Glutamatergic neuron (in vitro differentiated cells): ENCODE results near the gene ANO2. TPM values are rescaled to one million over a fixed set of nuclear protein-coding genes. Genes with fewer than 3 reads are reported as not detected.

Source experiments
- DNase-seq: peaks from one replicate; pipeline ENCODE4 v3.0.0; 2022
- H3K27ac Mint-ChIP-seq: one replicate; pipeline ENCODE4 v1.8.0; 2020; ENCODE audit warnings: mild to moderate bottlenecking, mixed read lengths, inconsistent platforms; ENCODE audit not compliant: unreplicated experiment
- H3K27me3 Mint-ChIP-seq: one replicate; pipeline ENCODE4 v1.8.0; 2020; ENCODE audit warnings: mild to moderate bottlenecking, moderate library complexity, mixed read lengths, inconsistent platforms; ENCODE audit not compliant: unreplicated experiment
- H3K36me3 Mint-ChIP-seq: one replicate; pipeline ENCODE4 v1.8.0; 2020; ENCODE audit warnings: mild to moderate bottlenecking, mixed read lengths, inconsistent platforms; ENCODE audit not compliant: unreplicated experiment
- H3K4me1 Mint-ChIP-seq: one replicate; pipeline ENCODE4 v1.8.0; 2020; ENCODE audit warnings: mild to moderate bottlenecking, low read depth, mixed read lengths, inconsistent platforms; ENCODE audit not compliant: unreplicated experiment
- H3K4me3 Mint-ChIP-seq: one replicate; pipeline ENCODE4 v1.8.0; 2020; ENCODE audit warnings: mild to moderate bottlenecking, mixed read lengths, inconsistent platforms; ENCODE audit not compliant: unreplicated experiment
- H3K9me3 Mint-ChIP-seq: one replicate; pipeline ENCODE4 v1.8.0; 2020; ENCODE audit warnings: mild to moderate bottlenecking, moderate library complexity, mixed read lengths, inconsistent platforms; ENCODE audit not compliant: unreplicated experiment
- total RNA-seq: library from RNA; stranded (reverse); fragmentation: NEBNext Ultra II Directional; extraction: Animal tissue kit (Norgen Biotek cat#: 25700); gene quantifications from one replicate; pipeline ENCODE4 v1.2.1, GENCODE V29; 2021; ENCODE audit not compliant: unreplicated experiment
- TF ChIP-seq, protein P1 (sequence below): fragments of 200-600 bp; sonication (generic); IDR thresholded peaks from one replicate; pipeline ENCODE4 v1.5.0; 2021; ENCODE audit not compliant: partially characterized antibody, unreplicated experiment

ANO2 gene
- total RNA-seq, 1 donor from 2014 or later = not detected

DNA sequence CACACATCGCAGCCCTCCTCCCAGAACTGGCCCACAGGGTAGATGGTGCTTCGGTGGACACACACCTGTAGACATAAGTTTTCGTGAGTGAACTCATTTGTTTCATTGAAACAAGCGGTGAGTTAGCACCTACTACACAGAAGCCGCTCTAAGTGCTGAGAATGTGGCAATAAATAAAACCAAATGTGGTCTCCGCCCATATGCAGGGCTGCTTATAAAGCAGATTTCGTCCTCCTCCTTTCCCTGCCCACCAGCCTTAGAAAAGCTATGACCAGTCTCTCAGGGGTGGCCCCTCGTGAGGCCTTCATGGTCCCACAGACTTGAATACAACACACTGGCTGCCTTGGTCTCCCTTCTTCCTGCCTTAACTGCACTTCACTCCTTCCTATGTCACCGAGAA, 31.1 kb upstream of the ANO2 start:
- Mint-ChIP-seq H3K4me3 (no peak overlapping the region), H3K27ac (no peak overlapping the region), H3K4me1 (peaks cover 2% of the 10 kb centered on the region), H3K9me3 (peaks cover 3% of the 10 kb centered on the region), H3K27me3 (peaks cover 5% of the 10 kb centered on the region), H3K36me3 (no peaks in the 10 kb centered on the region)
- no peak for DNase-seq
- TF ChIP-seq, protein P1, sequence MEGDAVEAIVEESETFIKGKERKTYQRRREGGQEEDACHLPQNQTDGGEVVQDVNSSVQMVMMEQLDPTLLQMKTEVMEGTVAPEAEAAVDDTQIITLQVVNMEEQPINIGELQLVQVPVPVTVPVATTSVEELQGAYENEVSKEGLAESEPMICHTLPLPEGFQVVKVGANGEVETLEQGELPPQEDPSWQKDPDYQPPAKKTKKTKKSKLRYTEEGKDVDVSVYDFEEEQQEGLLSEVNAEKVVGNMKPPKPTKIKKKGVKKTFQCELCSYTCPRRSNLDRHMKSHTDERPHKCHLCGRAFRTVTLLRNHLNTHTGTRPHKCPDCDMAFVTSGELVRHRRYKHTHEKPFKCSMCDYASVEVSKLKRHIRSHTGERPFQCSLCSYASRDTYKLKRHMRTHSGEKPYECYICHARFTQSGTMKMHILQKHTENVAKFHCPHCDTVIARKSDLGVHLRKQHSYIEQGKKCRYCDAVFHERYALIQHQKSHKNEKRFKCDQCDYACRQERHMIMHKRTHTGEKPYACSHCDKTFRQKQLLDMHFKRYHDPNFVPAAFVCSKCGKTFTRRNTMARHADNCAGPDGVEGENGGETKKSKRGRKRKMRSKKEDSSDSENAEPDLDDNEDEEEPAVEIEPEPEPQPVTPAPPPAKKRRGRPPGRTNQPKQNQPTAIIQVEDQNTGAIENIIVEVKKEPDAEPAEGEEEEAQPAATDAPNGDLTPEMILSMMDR = no peak

DNA sequence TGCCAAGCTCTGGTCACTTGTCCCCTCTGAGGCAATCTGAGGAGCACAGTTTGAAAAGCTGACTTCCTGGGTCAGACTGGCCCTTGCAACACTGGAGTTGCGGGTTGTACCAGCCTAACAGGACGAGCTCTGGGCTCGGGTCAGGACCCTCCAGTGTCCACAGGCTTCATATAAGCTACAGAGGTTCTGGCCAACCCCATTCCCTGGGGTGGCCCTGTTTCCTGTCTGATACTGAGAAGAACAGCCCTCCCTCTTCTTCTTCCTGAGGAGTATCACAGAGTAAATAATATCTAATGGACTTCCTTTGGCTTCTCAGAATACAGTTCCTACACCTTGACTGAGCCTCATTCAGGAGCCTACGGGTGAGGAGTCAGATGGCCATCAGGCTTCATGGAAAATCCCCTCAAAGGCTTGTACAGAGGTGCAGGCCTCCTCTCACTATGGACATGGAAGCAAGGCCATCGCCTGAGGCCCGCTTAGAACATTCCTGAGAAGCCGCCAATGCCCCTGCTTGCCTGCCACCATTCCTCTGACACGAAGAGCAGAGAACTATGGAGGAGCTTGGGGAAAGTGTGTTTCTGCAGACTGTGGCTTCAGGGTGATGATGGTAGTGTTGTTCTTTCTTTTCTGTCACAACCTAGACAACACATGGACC, 28.5 kb upstream of the ANO2 start:
- no peaks in the 10 kb centered on the region for H3K36me3 Mint-ChIP-seq
- H3K9me3 Mint-ChIP-seq = peaks cover 1% of the 10 kb centered on the region
- no peak for DNase-seq

DNA sequence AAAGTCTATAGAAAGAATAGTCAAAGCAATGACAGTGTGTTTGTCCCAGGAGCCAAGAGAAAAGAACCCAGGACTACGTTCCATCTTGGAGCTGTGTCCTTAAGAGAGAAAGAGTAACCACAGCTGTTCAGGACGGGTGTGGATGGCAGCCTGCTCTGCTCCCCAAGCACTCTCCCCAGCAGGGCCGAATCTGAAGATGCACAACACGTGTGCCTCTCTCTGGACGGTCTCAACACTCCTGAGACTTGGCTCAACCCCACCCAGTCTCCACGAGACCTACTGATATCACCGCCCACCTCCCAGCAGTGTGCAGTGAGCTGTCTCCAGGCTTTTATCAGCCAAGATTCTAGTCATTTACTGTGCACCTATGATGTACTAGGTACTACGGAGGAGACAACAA, 27.3 kb upstream of the ANO2 start:
- peaks cover 5% of the 10 kb centered on the region for H3K27me3 Mint-ChIP-seq
- H3K4me1 Mint-ChIP-seq = peaks cover 2% of the 10 kb centered on the region
- TF ChIP-seq, protein P1 = no peak
- H3K27ac Mint-ChIP-seq = no peak overlapping the region
- H3K4me3 Mint-ChIP-seq = no peak overlapping the region
- DNase-seq = no peak
- peaks cover 1% of the 10 kb centered on the region for H3K9me3 Mint-ChIP-seq
- H3K36me3 Mint-ChIP-seq = no peaks in the 10 kb centered on the region

More for the DNA sequence above, 28.5 kb upstream of the ANO2 start:
- Mint-ChIP-seq H3K4me3 (no peak overlapping the region), H3K27ac (no peak overlapping the region), H3K4me1 (peaks cover 2% of the 10 kb centered on the region), H3K27me3 (peaks cover 5% of the 10 kb centered on the region)
- TF ChIP-seq, protein P1 = no peak

DNA sequence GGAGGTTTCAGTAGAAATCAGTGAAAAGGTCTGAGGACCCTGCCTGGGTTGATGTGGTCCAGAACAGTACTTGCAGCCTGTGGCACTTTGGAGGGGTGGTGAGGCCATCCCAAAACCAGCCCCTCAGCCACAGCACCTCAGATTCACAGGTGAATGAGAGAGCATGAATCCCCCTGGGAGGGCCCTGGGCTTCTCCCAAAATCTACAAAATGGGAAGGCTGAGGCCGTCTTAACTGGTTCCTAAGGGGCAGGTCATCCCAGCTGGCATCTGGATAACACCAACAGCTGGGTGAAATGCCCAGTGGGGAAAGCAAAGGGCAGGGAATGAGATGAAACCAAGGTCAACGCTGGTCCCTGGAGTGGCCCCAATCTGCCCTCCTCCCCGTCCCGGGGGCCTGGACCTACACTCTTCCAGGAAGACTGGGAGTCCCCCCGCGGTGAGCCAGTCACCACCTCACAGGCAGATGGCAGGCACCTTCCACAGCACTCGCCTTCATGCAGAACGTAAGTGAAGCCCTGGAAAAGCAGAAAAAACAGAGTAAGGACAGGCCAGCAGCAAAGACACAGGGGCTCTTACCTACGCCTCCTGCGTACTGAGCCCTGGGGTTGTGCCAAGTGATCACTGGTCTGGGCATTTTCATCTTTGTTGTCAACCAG, 26.3 kb upstream of the ANO2 start:
- no peak for DNase-seq
- TF ChIP-seq, protein P1 = no peak
- peaks cover 1% of the 10 kb centered on the region for H3K9me3 Mint-ChIP-seq

More for the DNA sequence above, 26.3 kb upstream of the ANO2 start:
- peaks cover 5% of the 10 kb centered on the region for H3K27me3 Mint-ChIP-seq
- no peak overlapping the region for H3K4me3 Mint-ChIP-seq
- peaks cover 2% of the 10 kb centered on the region for H3K4me1 Mint-ChIP-seq
- H3K27ac Mint-ChIP-seq = no peak overlapping the region
- H3K36me3 Mint-ChIP-seq = no peaks in the 10 kb centered on the region
